HEK293 (cell line): ENCODE data around the gene RIBC2.

Source experiments
- RBAK ChIP-seq: fragments of 450-650 bp; formaldehyde crosslinking; IDR thresholded peaks from 2 replicates; pipeline ENCODE4 v1.5.1; 2016; ENCODE audit warnings: missing biosample characterization, missing genetic modification characterization
- ZNF521 ChIP-seq: fragments of 450-650 bp; formaldehyde crosslinking; IDR thresholded peaks from 2 replicates; pipeline ENCODE4 v1.5.1; 2017; ENCODE audit warnings: missing biosample characterization, mild to moderate bottlenecking, missing genetic modification characterization
- TF ChIP-seq, protein P1 (sequence below): fragments of 450-650 bp; formaldehyde crosslinking; IDR thresholded peaks from 2 replicates; pipeline ENCODE4 v1.5.1; 2016; ENCODE audit warnings: missing biosample characterization, missing genetic modification characterization

DNA sequence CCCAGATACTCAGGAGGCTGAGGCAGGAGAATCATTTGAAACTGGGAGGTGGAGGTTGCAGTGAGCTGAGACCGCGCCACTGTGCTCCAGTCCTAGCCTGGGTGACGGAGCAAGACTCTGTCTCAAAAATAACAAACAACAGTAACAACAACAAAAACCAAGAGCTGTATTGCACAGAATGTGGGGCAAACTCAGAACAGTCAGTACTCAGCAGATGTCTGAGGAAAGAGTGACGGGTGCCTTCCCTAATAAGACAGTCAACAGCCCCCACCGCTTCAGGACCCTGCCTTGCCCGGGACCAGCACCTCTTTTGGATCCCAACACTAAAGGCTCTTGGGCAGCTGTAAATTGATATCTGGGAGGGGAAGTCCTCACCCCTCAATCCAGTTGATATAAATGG is 40.3 kb downstream of the RIBC2 start:
- no peak for TF ChIP-seq ZNF521 (tag by site-specific recombination)
- TF ChIP-seq RBAK (tag by site-specific recombination): no peak
- TF ChIP-seq, protein P1, sequence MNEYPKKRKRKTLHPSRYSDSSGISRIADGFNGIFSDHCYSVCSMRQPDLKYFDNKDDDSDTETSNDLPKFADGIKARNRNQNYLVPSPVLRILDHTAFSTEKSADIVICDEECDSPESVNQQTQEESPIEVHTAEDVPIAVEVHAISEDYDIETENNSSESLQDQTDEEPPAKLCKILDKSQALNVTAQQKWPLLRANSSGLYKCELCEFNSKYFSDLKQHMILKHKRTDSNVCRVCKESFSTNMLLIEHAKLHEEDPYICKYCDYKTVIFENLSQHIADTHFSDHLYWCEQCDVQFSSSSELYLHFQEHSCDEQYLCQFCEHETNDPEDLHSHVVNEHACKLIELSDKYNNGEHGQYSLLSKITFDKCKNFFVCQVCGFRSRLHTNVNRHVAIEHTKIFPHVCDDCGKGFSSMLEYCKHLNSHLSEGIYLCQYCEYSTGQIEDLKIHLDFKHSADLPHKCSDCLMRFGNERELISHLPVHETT (tag by site-specific recombination): no peak
